ENCODE data around the gene RNPC3.

The RNPC3 gene, protein sequence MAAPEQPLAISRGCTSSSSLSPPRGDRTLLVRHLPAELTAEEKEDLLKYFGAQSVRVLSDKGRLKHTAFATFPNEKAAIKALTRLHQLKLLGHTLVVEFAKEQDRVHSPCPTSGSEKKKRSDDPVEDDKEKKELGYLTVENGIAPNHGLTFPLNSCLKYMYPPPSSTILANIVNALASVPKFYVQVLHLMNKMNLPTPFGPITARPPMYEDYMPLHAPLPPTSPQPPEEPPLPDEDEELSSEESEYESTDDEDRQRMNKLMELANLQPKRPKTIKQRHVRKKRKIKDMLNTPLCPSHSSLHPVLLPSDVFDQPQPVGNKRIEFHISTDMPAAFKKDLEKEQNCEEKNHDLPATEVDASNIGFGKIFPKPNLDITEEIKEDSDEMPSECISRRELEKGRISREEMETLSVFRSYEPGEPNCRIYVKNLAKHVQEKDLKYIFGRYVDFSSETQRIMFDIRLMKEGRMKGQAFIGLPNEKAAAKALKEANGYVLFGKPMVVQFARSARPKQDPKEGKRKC

DNA sequence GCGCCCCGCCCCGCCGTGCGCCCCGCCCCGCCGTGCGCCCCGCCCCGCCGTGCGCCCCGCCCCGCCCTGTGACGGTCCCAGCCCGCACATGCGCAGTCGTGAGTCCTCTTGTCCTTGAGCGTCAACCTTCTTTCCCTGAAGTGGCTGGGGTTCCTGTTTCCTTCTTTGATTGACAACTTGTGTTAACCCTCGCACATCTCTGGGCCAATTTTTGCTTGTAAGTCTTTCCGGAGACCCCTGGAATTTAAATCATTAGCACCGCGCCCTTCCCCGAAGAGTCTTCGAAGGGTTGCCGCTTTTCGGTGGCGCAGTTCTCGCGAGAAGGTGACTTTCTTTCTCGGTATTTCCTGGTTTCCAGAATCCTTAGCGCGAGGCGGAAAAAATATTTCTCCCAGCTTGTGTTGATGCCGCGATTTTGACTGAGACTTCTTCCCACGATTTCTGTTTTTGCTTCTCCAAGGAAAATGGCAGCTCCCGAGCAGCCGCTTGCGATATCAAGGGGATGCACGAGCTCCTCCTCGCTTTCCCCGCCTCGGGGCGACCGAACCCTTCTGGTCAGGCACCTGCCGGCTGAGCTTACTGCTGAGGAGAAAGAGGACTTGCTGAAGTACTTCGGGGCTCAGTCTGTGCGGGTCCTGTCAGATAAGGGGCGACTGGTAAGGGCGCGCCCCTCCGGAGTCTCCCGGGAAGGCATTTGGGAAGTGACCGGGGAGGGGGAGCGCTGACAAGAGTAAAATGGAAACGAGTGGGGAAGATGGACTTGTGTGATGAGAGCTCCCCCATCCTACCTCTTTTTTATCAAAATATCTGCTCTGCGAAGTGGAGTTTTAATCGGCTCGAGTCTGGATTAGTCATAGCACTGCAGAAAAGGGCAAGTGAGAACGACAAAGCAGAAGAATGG lies at the start of gene RNPC3:
Gene RNPC3 (plus strand): TSS at position 93 of the 901 bp plus-strand sequence. CDS start 372 bp downstream, at position 465.
- peak; percentile 65 to 73 for DNase-seq (ENCODE audit: low read depth in 2 of 2)

DNA sequence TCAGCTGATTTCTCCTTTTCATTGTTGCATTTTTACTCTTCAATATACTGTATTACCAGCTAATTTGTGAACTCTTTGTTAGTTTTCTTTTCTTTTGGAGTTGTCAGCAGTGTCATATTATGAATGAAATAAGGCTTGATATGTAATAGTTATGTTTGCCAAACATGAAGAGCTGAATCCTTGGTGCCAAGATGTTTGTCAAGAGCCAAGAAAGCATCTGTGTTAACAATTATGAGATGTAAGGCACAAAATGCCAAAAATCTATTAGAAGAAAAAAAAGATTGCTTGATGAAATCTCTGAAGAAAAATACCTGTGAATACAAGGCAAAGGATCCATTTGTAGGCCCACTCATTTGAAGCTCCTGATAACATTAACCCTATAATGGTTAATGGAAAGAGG lies 48.4 kb upstream of the RNPC3 start:
- DNase-seq (ENCODE audit: low read depth in 2 of 2), result no peak

DNA sequence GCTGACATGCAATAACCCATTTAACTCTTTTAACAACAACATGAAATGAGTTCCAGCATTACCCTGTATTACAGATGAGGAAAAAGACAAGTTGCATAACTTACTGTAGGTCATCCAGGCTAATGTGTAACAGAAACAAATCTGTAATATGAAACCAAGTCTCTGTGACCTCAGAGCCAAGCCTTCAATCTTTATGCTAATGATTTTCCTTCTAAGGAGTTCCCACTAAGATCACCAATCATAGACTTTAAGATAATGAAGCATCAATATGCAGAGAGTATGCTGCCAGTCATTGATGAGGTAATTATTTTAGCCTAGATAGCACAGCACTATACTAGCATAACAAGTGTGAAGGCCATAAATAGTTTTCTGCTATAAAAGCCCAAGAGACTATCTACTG lies 35.6 kb upstream of the RNPC3 start:
- no peak for DNase-seq (ENCODE audit: low read depth in 2 of 2)

DNA sequence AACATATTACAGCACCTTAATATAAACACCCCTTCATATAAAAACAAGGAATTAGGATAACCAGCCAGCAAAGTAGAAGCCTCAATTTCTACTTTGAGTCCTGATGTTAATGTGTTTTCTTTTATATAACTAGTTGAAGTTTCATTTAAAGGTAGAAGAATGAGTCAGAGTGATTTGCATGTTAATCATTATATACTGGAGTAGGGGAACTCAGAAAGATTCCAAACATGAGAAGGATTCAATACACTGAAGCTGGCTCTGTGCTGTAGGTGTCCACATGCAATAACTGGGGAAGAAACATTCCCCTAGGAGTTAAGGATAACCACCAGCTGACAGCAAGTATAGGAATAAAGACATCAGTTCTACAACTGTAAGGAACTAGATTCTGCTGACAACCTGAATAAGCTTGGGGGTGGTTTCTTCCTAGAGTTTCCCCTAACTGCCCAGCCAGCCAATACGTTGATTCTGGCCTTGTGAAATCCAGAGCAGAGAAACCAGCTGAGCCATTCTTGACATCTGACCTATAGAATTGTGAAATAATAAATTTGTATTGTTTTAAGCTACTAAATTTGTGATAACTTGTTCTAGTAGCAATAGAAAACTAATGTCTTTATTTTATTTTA lies 33.4 kb upstream of the RNPC3 start:
- DNase-seq (ENCODE audit: low read depth in 2 of 2), result no peak

DNA sequence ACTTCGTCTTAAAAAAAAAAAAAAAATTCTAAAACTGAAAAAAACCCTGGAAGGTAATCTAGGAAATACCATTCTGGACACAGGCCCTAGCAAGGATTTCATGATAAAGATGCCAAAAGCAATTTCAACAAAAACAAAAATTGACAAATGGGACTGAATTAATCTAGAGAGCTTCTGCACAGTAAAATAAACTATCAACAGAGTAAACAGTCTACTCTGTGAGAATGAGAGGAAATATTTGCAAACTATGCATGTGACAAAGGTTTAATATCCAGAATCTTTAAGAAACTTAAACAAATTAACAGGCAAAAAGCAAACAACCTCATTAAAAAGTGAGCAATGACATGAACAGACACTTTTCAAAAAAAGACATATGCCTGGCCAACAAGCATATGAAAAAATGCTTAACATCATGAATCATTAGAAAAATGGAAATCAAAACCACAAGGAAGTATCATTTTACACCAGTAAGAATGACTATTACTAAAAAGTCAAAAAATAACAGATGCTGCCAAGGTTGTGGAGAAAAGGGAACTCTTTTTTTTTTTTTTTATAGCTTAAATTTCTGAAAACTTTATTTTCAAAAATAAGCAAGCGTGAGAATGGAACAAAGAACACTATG lies 29.4 kb upstream of the RNPC3 start:
- no peak for DNase-seq (ENCODE audit: low read depth in 2 of 2)

DNA sequence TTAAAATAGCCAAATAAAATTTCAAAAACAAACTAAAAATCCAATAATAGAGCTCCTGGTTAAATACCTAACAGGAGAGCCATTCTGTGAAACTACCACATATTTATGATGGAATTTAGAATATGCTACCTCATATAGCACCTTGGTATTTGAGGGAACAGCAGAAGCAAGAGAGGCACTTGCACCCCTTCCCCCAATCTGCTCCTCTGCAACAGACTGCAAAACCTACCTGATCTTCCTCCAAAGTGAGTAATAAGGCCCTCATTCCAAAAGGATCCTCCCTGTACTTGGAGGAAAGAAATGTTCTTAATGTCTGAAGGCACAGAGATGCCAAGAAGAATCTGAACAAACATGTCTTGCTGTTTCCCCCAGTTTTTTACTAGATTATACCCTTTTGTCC lies 28.1 kb upstream of the RNPC3 start:
- no peak for DNase-seq (ENCODE audit: low read depth in 2 of 2)

DNA sequence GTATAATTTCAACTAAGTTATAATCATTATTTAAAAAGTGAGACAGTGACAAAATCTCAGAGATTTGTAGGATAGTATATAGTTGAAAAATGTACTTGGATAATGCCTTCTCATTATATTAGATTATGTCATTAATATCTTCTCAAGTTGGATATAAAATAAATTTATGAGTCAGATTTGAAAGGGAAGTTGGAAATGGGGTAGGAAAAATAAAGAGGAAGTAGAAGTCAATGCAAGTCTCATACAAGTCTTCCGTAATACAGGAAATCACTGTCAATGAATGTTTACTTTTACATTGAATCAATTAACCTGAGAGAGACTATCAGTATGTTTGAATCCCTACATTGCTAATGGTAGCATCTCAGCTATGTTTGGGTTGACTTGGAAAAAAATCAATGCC lies 16.2 kb upstream of the RNPC3 start:
- DNase-seq (ENCODE audit: low read depth in 2 of 2), result no peak

DNA sequence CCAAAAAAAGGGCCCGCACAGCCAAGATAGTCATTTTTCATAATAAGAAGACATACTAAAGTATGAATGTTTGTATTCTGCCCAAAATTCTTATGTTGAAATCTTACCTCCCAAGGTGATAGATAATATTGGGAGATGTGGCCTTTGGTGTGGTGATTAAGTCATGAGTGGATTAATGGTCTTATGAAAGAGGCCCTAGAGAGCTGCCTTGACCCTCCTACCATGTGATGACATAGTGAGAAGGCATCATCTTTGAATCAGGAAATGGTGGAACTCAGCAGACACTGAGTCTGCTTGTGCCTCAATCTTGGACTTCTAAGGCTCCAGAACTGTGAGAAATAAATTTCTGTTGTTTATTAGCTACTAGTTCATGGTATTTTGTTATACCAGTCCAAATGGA lies 11.8 kb upstream of the RNPC3 start:
- DNase-seq (ENCODE audit: low read depth in 2 of 2), result no peak

DNA sequence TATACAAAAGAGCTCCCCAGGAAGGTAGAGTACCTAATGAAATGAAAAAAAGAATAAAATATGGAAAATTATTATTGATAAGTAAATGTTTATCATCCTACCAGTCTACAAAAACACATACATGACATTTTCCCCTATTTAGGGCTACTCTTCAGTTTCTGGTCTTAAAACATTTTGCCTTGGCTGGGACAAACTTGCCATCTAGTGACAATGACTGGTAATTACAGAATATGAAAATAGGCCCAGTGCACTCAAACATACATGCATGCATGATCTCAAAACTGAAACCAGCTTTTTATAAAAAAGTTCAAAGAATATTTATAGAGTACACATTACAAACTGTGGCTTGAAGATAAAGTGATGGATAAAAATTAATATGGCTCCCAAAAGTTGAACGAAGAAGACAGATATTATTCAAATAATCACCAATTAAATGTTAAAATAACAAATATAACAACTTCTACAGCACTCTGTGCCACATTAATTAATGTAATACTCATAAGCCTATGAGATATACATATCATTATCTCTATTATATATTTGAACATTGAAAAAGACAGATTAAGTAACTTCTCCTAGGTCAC lies 10.5 kb upstream of the RNPC3 start:
- DNase-seq (ENCODE audit: low read depth in 2 of 2), result no peak

DNA sequence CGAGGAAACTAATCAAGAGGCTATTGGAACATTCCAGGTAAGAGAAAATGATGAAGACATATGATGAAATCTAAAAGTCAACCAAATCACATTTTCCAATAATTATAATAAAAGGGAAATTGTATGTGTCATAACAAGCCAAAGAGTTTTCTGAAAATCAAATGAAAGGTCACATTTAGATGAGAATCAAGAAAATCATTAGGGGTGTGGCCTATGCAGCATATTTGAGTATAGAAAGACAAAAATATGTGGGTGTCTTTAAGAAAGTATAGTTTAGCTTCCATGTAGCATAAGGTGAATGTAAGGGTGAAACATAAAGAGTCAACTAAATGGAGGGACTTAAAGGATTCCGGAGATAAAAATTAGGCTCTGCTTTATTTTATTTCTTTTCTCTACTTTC lies 9.2 kb upstream of the RNPC3 start:
- no peak for DNase-seq (ENCODE audit: low read depth in 2 of 2)

DNA sequence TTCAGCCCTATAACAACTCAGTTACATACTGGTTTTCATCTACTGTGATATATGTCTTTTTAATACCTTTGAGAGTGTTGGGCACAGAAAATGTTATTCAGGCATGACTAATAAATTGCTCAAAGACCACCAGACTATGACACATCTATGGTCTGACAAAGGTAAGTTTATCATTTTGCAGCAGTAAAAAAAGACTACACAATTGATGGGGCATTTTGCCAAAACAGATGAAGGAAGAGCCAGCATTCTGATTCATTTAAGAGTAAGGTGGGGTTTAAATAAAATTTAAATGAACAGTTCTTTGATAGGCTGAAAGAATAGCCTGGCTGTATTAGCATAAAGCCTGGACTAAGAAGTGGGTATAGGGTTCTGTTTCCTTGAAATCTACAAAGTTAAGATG lies 8.8 kb upstream of the RNPC3 start:
- no peak for DNase-seq (ENCODE audit: low read depth in 2 of 2)

DNA sequence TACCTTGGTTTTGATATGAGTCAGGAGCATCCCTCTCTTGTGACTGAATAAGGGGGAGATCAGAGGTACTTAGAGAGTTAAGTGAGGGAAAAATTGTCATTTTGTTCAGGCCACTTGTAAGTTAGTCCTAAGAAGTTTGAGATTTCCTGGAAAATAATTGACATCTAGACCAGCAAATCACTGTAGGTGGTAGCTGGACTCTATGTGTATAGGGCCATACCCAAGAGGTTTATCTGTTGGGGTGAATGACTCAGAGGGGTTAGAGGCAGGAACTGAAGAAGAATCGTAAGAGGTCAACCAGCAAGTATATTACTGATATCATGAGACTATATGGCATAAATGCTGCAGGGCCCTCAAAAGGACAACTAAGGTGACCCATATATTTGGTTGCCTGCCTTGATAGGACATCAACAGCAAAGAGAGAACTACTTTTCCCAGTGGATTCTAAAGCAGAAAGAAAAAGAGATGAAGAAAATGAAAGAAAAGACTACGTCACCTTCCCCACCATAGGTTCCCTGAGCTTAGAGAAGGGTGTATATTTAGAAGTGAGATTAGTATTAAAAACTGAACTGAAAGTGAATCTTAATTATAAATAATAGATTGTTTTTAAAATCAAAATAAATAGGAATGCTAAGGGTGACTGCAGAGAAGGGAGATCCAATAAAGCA lies 8.0 kb upstream of the RNPC3 start:
- no peak for DNase-seq (ENCODE audit: low read depth in 2 of 2)

DNA sequence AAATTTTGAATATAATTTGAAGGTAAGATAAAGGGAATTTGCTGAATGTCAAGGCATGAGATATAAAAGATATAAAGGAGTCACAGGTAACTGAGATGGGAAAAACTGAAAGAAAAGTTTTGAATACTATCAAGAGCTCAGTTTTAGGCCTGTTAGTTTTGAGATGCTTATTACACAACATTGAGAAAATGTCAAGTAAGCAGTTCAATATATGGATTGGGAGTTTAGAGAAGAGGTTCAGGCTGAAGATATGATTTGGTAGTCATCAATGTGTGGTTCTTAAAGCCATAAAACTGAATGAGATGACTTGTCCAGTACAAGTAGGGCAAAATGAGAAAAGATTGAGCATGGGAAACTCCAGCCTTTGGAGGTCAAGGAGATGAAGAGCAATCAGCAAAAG lies 4.7 kb upstream of the RNPC3 start:
- no peak for DNase-seq (ENCODE audit: low read depth in 2 of 2)

DNA sequence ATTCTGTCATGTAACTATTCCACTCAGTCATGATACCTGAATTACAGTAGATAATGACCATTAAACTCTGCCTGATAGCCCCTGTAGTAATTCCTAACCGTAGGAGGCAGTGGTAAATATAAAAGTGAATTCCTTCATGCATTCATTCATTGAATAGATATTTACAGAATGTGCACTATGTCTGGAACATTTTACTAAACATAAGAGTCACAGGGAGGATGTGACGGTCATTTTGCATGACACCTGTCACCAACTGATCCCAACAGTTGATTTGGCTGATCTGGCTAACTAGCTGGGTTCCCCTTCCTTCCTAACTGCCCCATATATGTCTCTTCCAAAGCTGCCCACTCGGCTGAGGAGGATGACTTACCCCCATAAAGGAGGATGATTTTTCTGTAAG lies 2.2 kb upstream of the RNPC3 start:
- no peak for DNase-seq (ENCODE audit: low read depth in 2 of 2)

DNA sequence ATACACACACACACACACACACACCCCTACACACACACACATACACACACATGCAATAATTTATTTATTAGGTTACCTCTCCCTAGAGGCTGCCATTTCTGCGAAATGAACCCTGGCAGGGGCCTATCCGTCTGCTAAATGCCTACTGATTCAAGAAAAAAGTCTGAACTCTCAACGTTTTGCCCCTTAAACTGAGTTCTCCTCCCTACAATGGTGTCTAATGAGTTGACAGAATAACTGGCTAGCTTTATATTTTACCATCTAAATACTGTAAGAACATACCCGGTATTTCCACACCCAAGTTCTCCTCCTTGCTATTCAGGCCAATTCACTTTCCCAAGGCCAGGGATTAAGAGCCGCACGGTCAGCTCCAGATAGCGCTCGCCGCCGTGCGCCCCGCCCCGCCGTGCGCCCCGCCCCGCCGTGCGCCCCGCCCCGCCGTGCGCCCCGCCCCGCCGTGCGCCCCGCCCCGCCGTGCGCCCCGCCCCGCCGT lies 339 bp upstream of the RNPC3 start:
- DNase-seq (ENCODE audit: low read depth in 2 of 2), result no peak

DNA sequence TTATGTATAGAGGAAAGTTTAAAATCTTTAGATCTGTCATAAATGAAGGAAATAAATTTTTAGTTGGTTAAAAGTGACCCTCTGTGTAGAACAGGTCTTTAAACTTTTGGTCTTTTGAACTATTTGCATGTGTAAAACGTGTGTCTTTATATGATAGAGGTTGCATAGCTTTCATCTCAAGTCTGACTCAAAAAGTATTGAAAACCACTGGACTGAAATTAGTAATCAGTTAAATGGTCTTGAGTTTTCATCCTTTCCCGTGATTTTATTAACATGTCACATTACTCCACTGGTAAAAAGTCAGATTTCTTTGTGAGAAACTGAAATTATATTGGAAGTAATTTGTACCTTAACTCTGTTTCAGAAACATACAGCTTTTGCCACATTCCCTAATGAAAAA lies 1.8 kb downstream of the RNPC3 start:
- DNase-seq (ENCODE audit: low read depth in 2 of 2), result no peak

DNA sequence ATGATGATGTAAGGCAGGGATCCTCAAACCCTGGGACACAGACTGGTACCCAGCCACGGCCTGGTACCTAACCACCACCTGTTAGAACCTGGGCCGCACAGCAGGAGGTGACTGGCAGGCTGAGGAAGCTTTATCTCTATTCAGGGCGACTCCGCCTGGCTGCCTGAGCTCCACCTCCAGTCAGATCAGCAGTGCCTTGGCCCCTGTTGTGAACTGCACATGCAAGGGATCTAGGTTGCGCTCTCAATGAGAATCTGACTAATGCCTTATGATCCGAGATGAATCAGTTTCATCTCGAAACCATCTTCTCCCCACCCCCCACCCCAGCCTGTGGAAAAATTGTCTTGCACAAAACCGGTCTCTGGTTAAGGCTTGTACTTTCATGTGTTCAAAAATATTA lies 4.2 kb downstream of the RNPC3 start:
- no peak for DNase-seq (ENCODE audit: low read depth in 2 of 2)

DNA sequence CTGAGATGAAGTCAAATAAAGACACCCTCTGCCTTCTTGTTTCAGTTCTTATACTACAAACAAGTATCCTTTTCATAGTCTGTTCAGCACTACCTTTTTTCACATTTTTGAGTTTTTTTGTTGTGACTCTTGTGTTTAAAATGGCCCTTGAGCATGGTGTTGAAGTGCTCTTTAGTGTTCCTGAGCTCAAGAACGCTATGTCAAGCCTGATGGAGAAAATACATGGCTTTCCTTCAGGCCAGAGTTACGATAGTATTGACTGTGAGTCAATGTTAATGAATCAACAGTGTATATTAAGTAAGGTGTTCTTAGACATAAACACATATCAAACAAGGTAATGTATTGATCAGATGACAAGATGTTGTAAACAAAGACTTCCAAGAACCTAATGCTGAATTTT lies 12.7 kb downstream of the RNPC3 start:
- no peak for DNase-seq (ENCODE audit: low read depth in 2 of 2)

DNA sequence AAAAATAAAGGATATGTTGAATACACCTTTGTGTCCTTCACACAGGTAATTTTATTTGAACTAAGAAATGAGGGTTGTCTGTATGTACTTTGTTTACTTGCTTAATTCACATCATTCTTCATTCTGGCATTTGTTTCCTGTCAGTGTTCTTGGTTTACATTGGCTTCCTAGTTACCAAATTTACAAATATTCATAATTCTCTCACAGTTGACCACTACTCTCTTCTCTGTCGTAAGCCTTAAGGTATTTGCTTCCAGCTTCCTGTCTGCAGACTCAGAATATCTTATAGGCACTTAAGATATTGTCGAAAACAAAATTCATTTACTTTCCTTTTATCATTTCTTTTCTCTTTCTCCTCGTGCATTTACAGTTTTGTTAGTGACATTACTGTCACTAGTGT lies 15.9 kb downstream of the RNPC3 start:
- no peak for DNase-seq (ENCODE audit: low read depth in 2 of 2)

DNA sequence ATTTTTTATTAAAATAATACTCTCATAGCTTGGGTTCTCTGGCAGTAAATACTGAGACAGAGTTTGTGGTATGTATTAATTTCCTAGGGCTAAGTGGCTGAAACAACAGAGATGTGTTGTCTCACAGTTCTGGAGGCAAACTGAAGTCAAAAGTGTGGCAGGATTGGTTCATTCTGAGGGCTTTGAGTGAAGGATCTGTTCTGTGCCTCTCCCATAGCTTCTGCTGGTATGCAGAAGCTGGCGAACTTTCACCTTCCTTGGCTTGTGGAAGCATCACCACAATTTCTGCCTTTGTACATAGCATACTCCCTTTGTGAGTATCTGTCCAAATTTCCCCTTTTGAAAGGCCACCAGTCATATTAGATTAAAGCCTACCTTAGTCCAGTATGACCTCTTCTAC lies 21.0 kb downstream of the RNPC3 start:
- DNase-seq (ENCODE audit: low read depth in 2 of 2), result no peak

DNA sequence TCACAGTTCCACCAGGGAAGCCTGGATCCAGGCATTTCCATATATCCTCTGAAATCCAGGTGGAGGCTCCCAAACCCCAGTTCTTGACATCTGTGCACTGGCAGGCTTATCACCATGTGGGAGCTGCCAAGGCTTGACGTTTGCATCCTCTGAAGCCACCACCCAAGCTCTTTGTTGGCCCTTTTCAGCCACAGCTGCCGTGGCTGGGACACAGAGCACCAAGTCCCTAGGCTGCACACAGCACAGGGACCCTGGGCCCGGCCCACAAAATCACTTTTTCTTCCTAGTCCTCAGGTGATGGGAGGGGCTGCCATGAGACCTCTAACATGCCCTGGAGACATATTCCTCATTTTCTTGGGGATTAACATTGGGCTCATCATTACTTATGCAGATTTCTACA lies 22.3 kb downstream of the RNPC3 start:
- no peak for DNase-seq (ENCODE audit: low read depth in 2 of 2)

Measured in stimulated activated CD8-positive, alpha-beta memory T cell treated with anti-CD3 and anti-CD28 coated beads, Interleukin-15, amount 100 ng/mL, for 4 hours (primary cell).